Gastroesophageal sphincter (tissue), 3 donors: ENCODE measurements around the gene ARHGAP23.

Experiments used
- EP300 ChIP-seq: sonication (generic); formaldehyde crosslinking; IDR thresholded peaks from one replicate; pipeline ENCODE4 v1.6.1; 2017; ENCODE audit warnings: antibody characterized with exemption, mild to moderate bottlenecking
- POLR2A ChIP-seq, 2 donors: fragments of 450-650 bp; IDR thresholded peaks; one replicate each; pipeline ENCODE4 v1.6.1; 2017; ENCODE audit warnings: antibody characterized with exemption in 2 of 2, mild to moderate bottlenecking in 2 of 2, moderate library complexity in 1 of 2
- POLR2AphosphoS5 ChIP-seq: sonication (generic); formaldehyde crosslinking; IDR thresholded peaks from one replicate; pipeline ENCODE4 v1.6.1; 2017; ENCODE audit warnings: antibody characterized with exemption
- TF ChIP-seq, protein P1 (sequence below), 4 experiments: fragments of 200-600 bp in 2 of 4; fragments of 450-650 bp in 2 of 4; sonication (generic) in 1 of 4; IDR thresholded peaks; one replicate each; pipeline ENCODE4 v1.5.1; 2017 to 2019; ENCODE audit warnings: antibody characterized with exemption in 4 of 4, mild to moderate bottlenecking in 2 of 4, moderate library complexity in 2 of 4

- TF ChIP-seq POLR2A (IDR thresholded peaks at IDR 0.05): no peak
- TF ChIP-seq POLR2AphosphoS5: no peak
- TF ChIP-seq, protein P1, sequence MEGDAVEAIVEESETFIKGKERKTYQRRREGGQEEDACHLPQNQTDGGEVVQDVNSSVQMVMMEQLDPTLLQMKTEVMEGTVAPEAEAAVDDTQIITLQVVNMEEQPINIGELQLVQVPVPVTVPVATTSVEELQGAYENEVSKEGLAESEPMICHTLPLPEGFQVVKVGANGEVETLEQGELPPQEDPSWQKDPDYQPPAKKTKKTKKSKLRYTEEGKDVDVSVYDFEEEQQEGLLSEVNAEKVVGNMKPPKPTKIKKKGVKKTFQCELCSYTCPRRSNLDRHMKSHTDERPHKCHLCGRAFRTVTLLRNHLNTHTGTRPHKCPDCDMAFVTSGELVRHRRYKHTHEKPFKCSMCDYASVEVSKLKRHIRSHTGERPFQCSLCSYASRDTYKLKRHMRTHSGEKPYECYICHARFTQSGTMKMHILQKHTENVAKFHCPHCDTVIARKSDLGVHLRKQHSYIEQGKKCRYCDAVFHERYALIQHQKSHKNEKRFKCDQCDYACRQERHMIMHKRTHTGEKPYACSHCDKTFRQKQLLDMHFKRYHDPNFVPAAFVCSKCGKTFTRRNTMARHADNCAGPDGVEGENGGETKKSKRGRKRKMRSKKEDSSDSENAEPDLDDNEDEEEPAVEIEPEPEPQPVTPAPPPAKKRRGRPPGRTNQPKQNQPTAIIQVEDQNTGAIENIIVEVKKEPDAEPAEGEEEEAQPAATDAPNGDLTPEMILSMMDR (IDR thresholded peaks at IDR 0.05): no peak
- no peak for TF ChIP-seq EP300
These were observed 19.3 kb downstream of the ARHGAP23 start for GRCh38 chr17:38447502-38448085.
